Calu3 (cell line): ENCODE measurements around the gene PEAK1. TPM values are rescaled to one million over a fixed set of nuclear protein-coding genes. Genes with fewer than 3 reads are reported as not detected.

Experiments used
- BruUV-seq: library from RNA; stranded (reverse); fragments of 400-500 nt; replicated peaks from 2 replicates; lab custom pipeline; 2021; lab: Mats Ljungman, UMichigan
- CTCF ChIA-PET: fragments of 300-600 bp; sonication (Branson Sonifier 250); formaldehyde crosslinking; loops from one replicate; lab custom pipeline; 2022; ENCODE audit warnings: antibody characterized with exemption; lab: Charles Lee
- DNase-seq: peaks from one replicate; pipeline ENCODE4 v3.0.0; 2022
- H3K27ac Mint-ChIP-seq: one replicate; pipeline ENCODE4 v1.8.0; 2022; ENCODE audit warnings: mixed read lengths; ENCODE audit not compliant: unreplicated experiment
- H3K27me3 Mint-ChIP-seq: one replicate; pipeline ENCODE4 v1.8.0; 2022; ENCODE audit warnings: mixed read lengths; ENCODE audit not compliant: unreplicated experiment
- H3K36me3 Mint-ChIP-seq: one replicate; pipeline ENCODE4 v1.8.0; 2022; ENCODE audit warnings: mild to moderate bottlenecking, moderate library complexity, mixed read lengths; ENCODE audit not compliant: insufficient read depth, unreplicated experiment
- H3K4me1 Mint-ChIP-seq: one replicate; pipeline ENCODE4 v1.8.0; 2022; ENCODE audit warnings: mild to moderate bottlenecking, low read depth, mixed read lengths; ENCODE audit not compliant: unreplicated experiment
- H3K4me3 Mint-ChIP-seq: one replicate; pipeline ENCODE4 v1.8.0; 2022; ENCODE audit warnings: mild to moderate bottlenecking, low read depth, moderate library complexity, mixed read lengths; ENCODE audit not compliant: unreplicated experiment
- H3K9me3 Mint-ChIP-seq: one replicate; pipeline ENCODE4 v1.8.0; 2022; ENCODE audit warnings: low read depth, mixed read lengths; ENCODE audit not compliant: unreplicated experiment
- CTCF ChIP-seq: fragments of 200-600 bp; IDR thresholded peaks from one replicate; pipeline ENCODE4 v1.8.0; 2022; ENCODE audit warnings: antibody characterized with exemption; ENCODE audit not compliant: unreplicated experiment
- intact Hi-C: fragments of 100-400 bp; cut with micrococcal nuclease; formaldehyde crosslinking; loops from one replicate; pipeline ENCODE4 v1.10.0; 2022; ENCODE audit not compliant: unreplicated experiment
- total RNA-seq: library from RNA; stranded (reverse); gene quantifications from 2 replicates; pipeline ENCODE4 v1.2.3, GENCODE V29; 2022

Gene PEAK1
- total RNA-seq, 1 experiment from 2014 or later: 54.3 TPM

- TF ChIP-seq CTCF: no peak
- peak; percentile 66 for DNase-seq
- Mint-ChIP-seq H3K27ac (no peak overlapping the region), H3K27me3 (peaks cover 43% of the 10 kb centered on the region), H3K9me3 (no peaks in the 10 kb centered on the region), H3K4me1 (peaks cover 22% of the 10 kb centered on the region), H3K4me3 (no peak overlapping the region), H3K36me3 (peaks cover 14% of the 10 kb centered on the region)
- no TSS peak for BruUV-seq
- CTCF ChIA-PET: interaction anchor here (0.6 kb wide), 1 partner anchor 132 kb away, joined by 7 read pairs; no protein-coding TSS in a partner anchor
- intact Hi-C loops: no loop called here
These were observed 344.4 kb downstream of the PEAK1 start for GRCh38 chr15:77075528-77075927.

GRCh38 chr15:77074350-77074749 lies 345.6 kb downstream of the PEAK1 start:
- Mint-ChIP-seq H3K27ac (no peak overlapping the region), H3K4me3 (no peak overlapping the region), H3K9me3 (no peaks in the 10 kb centered on the region), H3K27me3 (peaks cover 43% of the 10 kb centered on the region), H3K36me3 (peaks cover 26% of the 10 kb centered on the region), H3K4me1 (peaks cover 28% of the 10 kb centered on the region)
- DNase-seq: no peak
- BruUV-seq: no TSS peak
- CTCF ChIA-PET: no interaction called here
- intact Hi-C loops: no loop called here
- TF ChIP-seq CTCF: no peak

- Mint-ChIP-seq H3K27ac (peak overlapping the region; percentile 82), H3K4me1 (peaks cover 56% of the 10 kb centered on the region), H3K27me3 (peaks cover 43% of the 10 kb centered on the region), H3K9me3 (no peaks in the 10 kb centered on the region), H3K4me3 (peak overlapping the region; percentile 84), H3K36me3 (peaks cover 49% of the 10 kb centered on the region)
- no TSS peak for BruUV-seq
- intact Hi-C loops: no loop called here
- no peak for TF ChIP-seq CTCF
- CTCF ChIA-PET: interaction anchor here (0.9 kb wide), 1 partner anchor 37 kb away, joined by 6 read pairs; no protein-coding TSS in a partner anchor
- no peak for DNase-seq
These were observed 348.3 kb downstream of the PEAK1 start for GRCh38 chr15:77071305-77072223.

- intact Hi-C loops: no loop called here
- CTCF ChIA-PET: interaction anchor here (0.9 kb wide), 1 partner anchor 36 kb away, joined by 6 read pairs; no protein-coding TSS in a partner anchor
- TF ChIP-seq CTCF: no peak
- H3K9me3 Mint-ChIP-seq: no peaks in the 10 kb centered on the region
- no TSS peak for BruUV-seq
- H3K27me3 Mint-ChIP-seq: peaks cover 41% of the 10 kb centered on the region
- peak within 1 kb of the TSS; percentile 84 for H3K4me3 Mint-ChIP-seq
- peaks cover 50% of the 10 kb centered on the region for H3K36me3 Mint-ChIP-seq
- peaks cover 60% of the 10 kb centered on the region for H3K4me1 Mint-ChIP-seq
- DNase-seq: peak; percentile 97
- peak within 1 kb of the TSS; percentile 95 for H3K27ac Mint-ChIP-seq
These were observed 349.2 kb downstream of the PEAK1 start, which contains the start of gene TSPAN3 for GRCh38 chr15:77070495-77071304. TSPAN3 (minus strand) TSS chr15:77071109; CDS start chr15:77070954, 155 bp downstream.
